HTERT RPE-1 (cell line): ENCODE measurements around the gene DIPK1A.

Experiments
- in situ Hi-C: fragments of 300-500 bp; cut with MboI; formaldehyde crosslinking; loops from 4 replicates; pipeline ENCODE4 v1.14.3; 2020; ENCODE audit warnings: low sequenced_read_pairs

Gene DIPK1A

DNA sequence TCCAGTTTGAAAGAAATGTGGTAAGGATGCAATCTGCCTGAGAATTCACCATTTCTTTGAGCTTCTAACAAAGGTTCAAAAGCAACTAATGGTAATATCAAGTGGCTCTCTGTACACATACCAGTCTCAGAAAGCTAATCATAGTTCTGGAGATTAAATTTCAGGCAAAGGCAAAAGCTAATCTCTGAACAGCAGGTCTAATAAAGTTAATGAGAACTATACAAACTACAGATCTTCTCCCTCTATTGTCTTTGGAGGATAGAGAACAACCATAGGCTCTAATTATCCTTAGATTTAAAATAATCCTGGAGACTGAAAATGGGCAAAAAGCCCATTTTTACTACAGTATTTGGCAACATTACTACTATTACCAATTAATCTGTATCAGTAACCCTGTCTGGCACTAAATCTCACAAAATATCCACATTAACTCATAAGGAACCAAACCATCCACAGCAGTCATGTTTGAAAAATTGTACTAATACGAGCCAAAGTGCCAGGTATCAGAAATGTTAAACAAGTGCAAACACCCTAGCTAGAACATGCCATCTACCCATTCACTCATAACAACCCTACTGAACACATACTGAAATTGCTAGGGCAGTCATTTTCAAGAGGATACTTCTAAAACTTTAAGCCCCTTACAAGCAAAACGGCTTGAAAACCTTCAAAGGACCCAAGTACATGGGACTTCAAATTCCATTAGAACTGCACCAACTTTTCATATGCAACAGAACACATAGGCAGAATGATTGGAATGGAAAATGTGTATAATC, 4.8 kb downstream of the DIPK1A start:
- in situ Hi-C loops = loop anchor here (25.0 kb wide), 1 partner anchor 94 kb away; no protein-coding TSS in a partner anchor

DNA sequence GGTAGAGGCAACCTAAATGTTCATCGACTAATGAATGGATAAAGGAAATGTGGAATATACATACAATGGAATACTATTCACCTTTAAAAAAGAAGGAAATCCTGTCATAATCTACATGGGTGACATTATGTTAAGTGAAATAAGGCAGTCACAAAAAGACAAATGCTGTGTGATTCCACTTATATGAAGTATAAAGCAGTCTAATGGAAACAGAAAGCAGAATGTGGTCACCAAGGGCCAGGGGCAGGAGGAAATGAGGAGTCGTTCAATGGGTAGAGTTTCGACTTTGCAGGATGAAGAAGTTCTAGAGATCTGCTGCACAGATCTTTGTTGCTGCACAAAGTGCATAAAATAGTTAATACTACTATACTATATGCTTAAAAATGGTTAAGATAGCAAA, 7.8 kb downstream of the DIPK1A start:
- in situ Hi-C loops = loop anchor here (25.0 kb wide), 1 partner anchor 91 kb away; no protein-coding TSS in a partner anchor

DNA sequence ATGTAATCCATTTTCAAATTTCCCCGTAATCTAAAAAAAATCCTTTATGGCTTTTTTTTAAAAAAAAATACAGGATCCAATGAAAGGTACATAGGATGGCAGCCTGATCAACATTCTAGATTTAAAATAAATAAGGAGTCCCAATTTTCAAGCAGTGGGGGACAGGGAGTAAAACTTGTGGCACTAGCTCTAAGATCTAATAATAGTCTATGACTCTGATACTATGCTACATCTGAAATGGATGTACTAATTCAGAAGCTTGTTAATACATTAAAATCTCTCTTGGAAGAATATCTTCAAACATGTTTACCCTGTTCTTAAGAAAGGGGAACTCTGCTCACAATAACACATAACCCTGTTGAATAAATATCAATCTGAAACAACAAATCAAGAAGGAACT, 8.5 kb downstream of the DIPK1A start:
- in situ Hi-C loops = loop anchor here (25.0 kb wide), 1 partner anchor 90 kb away; no protein-coding TSS in a partner anchor

DNA sequence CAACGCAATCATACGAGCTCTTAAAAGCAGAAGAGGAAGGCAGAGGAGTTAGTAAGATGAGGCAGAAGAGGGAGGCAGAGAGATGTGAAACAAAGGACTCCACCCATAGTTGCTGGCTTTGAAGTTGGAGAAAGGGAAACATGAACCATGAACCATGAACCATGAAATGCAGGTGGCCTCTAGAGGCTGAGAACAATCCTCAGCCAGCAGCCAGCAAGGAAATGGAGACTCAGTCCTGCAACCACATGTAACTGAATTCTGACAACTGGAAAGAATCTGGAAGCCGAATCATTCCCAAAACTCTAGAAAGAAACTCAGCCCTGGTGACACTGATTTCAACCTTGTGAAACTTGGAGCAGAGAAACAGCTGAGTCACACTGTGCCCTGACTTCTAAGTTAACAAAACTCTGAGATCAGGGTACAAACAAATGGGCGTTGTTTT, 10.1 kb downstream of the DIPK1A start:
- in situ Hi-C loops = loop anchor here (25.0 kb wide), 1 partner anchor 89 kb away; no protein-coding TSS in a partner anchor

DNA sequence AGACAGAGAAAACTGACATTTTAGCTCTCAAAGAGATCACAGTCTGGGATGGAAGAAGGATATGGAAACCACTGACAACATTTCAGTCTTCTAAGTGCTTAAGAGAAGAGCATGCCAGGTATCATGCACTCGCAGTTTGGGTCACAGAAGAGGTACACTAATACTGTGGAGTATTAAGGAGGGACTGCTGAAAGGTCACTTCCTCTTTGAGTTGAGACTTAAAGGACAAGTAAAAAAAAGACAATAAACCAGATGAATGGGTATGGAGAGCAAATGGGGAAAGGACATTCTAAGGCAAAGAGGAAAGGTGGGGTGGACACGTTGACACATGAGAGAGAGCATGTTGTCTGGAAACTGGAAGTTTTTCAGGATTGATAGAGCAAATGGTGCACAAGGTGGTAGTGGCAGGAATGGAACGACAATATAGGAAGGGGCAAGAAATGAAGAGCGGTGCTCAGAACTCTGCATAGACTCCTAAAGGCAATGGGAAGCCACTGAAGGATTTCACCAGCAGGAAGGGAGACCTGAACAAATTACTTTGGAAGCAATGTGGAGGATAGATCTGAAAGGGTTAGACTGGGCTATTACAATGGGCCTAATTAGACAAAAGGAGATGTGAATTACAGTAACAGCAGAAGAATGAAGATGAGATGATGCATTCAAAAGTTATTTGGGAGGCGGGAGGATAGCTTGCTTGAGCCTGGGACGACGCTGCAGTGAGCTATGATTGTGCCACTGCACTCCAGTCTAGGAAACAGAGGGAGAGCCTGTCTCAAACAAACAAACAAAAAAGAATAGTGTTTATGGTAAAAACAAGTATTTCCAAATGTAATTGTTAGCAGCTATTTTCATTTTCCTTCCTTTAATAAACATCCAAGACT, 11.1 kb downstream of the DIPK1A start:
- in situ Hi-C loops = loop anchor here (25.0 kb wide), 1 partner anchor 88 kb away; no protein-coding TSS in a partner anchor

DNA sequence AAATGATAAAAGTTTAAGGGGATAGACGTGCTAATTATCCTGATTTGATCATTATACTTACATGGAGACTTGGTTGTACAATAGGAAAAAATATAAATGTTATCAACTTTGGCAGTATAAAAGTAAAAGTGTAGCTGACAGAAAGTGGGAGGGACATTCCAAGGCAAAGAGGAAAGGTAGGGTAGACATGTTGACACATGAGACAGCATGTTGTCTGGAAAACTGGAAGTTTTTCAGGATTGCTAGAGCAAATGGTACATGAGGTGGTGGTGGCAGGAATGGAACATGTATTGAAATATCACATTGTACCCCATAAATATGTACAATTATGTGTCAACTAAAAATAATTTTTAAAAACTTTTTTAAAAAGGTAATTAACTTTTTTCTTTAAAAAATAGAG, 13.2 kb downstream of the DIPK1A start:
- in situ Hi-C loops = no loop called here

DNA sequence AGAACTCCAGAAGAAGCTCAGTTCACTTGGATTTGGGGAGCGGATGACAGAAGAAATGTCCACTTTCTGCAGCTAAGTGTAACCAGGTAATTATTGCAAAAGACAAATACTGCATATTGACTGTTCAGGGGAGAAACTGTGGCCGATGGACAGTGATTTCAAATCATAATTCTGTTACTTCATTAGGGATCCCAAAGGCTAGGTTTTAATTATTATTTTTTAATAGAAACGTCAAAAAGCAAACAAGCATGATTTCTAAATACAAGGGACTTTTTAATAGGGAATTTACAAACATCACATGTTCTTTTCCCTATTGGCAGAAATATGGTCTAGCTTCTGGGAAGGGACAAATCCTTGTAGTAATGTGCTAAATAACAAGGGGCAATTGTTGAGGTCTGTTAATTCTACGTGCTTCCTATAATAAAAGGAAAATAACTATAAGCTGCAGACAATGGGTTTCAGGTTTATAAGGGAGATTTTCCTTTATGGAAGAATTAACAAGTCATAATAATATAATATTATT, 15.5 kb downstream of the DIPK1A start:
- in situ Hi-C loops = no loop called here

DNA sequence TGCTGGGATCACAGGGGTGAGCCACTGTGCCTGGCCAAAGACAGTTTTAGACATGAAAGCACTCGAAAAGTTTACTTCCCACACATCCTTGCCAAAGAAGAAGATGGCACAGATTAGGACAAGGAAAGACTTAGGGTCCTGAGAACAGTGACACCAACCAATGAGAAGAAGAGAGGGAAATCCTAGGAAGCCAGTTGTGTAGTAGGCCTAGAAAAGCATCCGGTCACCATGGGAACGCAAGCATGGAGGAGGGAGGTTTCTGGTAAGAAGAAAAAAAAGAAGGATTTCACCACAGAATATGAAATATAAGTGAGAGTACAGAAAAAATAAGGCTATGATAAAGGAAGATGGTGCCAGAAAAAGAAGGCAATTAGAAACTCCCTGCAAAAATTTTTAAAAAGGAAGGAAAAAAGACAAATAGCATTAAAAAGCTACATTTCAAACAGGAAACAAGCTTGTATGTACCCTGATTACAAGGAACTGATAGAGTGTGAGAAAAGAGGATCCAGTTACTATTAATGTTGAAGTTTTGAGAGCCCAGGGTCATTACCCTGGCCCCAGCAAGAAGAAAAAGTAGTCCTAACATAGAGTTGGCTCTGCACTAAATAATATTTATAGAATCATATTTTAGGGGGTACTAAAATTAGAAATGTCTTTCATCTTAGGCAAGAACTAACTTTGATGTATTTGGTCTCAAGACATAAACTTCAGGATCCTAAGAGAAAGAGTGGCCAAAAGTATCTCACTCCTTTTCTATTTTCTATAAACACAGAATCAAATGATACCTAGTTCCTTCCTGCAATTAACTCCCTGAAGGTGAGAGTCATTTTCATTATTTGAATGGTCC, 16.1 kb downstream of the DIPK1A start:
- in situ Hi-C loops = no loop called here

DNA sequence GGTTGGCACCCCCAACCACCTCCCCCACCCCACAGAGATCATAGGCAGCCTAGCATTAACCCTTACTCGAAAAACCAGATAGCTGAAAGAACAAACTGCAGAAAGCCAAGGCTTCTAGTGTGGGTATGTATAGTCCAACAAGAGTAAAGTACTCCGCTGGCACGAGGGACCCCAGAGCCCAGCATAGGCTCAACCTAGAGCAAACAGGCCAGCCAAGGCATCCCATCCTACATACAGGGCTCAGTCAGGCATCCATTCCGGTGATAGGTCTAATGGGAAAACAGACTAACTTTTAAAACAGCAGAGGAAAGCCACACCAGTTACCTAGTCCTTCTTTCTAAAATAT, 17.8 kb downstream of the DIPK1A start:
- in situ Hi-C loops = no loop called here

DNA sequence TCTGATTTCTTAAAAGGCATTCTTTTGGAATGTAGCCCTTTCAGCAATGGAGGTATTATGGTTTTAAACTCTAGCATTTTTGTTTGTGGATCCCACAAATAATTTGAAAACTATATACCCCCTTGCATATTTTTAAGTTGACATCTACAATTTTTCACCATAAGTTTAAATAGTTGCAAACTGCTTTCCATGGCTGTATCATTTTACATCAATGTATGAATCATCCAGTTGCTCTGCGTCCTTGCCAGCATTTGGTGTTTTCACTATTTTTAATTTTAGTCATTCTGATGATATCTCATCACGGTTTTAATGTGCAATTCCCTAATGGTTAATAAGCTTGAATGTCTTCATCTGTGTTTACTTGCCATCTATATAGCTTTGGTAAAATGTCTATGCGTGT, 20.7 kb downstream of the DIPK1A start:
- in situ Hi-C loops = no loop called here

DNA sequence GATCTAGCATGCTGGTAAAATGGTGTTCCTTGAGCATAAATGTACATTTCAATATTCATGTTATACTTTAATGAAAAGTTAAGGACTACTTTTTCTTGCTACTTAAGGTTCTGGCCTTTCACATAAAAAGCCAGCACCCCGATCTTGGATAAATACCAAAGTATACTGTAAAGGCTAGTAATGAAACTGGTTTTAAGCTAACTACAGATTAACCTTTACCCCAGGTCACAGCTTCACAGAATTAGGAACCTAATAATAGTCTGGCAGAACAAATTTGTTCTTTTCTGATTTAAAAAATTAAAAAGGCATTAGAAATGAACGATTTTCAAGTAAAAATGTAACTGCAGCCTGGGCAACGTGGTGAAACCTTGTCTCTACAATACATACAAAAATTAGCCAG, 23.5 kb downstream of the DIPK1A start:
- in situ Hi-C loops = no loop called here

DNA sequence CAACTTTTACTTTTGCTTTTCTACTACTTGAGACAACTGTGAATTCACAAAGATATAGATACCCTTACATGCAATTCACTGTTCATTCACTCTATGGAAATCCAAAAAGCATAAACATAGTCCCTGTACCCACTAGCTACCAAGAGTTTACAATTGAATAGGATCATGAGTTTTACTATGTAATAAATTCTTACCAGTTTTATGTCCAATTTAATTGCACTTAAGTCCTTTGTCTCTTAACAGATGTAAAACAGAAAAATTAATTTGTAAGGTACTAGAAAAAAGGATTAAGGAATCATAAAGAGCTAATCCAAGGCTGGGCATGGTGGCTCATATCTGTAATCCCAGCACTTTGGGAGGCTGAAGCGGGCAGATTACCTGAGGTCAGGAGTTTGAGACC, 24.4 kb downstream of the DIPK1A start:
- in situ Hi-C loops = no loop called here

DNA sequence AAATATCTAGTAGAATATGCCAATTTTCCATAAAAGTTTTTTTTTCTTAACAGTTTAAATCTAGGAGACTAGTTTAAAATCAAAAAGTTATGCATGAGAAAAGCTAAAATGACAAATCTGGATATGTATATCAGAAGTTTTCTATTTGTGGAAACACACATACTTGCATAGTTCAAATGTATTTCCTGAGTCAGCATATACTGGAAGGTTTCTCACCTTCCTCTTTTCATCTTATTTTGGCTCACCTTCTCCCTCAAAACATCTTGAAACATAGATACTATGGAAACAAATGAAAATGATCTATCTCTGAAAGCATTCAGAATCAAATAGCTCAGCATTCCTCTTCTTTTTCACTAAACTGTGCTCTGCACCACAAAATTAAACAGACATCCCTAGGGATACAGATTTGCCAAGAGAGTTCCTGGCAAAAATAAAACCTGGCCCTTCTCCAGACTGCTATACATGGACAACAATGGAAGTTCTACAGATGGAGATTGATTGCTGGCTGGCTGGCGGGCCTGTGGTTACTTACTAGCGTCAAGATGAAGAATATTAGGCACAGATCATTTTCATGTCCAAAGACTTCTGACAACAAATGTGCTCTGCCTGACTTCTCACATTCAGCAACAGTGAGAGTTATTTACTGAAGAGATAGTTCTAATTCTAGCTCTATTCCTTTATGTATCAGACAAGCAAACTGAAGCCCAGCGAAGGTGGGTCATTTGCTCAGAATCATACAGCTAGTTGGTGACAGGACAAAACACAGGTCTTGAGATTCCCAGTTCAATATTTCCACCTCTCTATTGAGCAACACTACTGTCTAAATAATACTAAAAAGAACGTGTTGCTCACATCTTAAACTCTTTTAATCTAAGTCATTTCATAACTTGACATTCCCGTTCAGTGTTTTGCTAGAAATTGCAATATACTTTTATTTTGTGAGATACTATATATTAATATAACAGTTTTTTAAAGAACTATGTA, 26.6 kb downstream of the DIPK1A start:
- in situ Hi-C loops = no loop called here

DNA sequence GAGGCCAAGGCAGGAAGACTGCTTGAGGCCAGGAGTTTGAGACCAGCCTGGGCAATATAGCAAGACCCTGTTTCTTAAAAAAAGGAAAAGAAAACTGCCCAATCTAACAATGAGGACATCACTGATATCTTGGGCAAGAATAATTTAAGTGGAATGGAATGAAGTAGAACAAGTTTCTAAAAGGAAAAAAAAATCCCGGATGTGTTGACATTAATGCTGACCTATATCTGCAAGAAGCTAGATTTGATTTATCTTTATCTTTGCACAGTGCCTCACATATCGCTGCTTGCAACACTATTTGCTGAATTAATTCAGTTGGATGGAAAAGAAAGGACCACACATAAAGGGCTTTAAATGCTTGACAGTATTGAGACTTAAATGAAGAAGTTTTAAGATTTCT, 27.8 kb downstream of the DIPK1A start:
- in situ Hi-C loops = no loop called here

DNA sequence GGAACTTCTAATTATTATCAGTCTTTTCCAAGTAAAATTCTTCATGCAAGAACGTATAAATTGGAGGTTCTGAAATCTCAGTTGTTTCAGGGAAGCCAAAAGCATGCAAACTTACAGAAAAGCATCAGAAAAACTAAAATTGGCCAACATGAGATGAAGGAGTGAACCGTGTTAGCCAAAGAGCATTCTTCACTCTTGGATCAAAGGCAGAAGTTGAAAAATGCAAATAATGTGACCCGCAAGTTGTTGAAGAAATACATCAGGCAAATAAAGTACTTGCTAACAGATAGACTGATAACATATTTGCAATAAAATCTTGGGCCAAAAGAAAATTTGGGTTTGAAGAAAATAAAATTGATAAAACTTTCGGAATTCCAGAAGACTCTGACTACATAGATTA, 29.6 kb downstream of the DIPK1A start:
- in situ Hi-C loops = no loop called here

DNA sequence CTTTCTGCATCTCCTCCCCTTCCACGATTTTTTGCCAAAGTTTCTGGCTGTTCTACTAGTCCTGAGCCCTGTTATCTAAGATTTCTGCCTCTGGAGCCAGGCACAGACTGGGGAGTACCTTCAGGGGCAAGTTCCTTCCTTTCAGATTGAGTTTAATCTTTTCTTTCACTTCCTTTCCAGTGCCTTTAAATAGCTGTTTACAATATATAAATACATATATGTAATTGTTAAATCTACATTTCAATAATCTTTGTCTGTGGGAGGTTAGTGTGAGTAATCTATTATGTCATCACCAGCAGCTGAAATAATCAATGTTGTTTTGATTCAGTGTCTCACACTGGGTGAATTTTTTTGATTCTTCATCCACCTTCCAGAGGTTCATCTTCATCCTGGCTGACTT, 31.8 kb downstream of the DIPK1A start:
- in situ Hi-C loops = no loop called here

DNA sequence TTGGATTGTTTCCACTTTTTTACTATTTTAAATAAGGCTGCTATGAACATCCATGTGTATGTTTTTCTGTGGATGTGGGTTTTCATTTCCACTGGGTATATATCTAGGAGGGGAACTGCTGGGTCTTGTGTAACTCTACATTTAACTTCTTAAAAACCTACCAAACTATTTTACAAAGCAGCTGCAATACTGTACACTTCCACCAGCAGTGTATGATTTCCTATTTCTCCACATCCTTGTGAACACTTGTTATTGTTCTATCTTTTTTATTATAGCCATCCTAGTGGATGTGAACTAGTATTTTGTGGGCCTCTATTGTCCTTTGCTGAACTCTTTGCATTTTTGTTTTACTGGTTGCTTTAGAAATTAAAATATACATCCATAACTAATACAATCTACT, 33.4 kb downstream of the DIPK1A start:
- in situ Hi-C loops = no loop called here

DNA sequence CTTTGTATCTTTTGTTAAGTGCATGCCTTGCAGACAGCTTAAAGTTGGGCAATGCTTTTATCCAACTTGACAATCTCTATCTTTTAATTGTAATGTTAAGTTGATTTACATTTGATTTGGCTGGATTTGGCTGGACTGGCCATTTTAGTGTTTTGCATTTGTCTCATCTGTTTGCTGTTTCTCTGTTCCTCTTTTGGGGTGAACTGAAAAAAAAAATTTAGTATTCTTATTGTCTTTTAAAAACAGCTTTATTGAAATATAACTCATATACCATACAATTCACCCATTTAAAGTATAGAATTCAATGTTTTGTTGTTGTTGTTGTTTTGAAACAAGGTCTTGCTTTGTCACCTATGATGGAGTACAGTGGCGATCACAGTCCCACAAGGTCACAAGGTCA, 34.4 kb downstream of the DIPK1A start:
- in situ Hi-C loops = no loop called here

DNA sequence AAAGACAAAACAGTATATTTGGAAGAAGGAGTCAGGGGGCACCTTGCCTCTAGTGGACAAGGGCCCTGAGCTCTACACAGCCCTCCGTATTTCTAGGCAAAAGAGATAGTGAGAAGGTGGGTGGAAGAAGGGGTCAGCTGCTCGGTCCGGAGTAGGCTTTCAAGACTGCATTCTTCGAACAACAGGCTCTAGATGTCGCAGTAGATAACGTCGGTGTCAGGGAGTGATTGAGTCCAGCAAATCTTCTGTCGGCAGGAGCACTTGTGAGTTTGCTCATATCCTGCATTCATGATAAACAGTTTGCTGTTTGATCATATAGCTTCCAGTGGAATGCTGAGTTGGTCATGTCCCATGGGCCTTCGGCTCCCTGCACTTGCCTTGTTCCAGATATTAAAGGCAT, 36.8 kb downstream of the DIPK1A start:
- in situ Hi-C loops = no loop called here

DNA sequence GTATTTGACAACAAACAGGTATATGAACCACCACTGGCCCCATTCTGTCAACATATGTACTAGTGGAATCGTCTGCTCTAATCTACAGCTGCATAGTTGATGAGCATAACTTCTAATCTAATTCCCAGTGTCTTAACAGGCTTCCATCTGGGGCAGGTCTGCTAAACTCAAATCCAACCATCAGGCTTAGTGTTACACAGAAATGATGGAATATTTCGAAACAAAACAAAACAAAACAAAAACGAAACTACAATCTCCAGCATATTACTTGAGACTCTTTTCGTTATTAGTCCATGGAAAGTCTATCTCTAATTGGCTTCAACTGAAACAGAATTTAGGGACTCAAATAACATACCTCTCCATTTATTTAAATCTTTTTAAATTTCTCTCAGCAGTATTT, 37.6 kb downstream of the DIPK1A start:
- in situ Hi-C loops = no loop called here
